ENCODE data around the gene TP53BP2.

- TF ChIP-seq CTCF (IDR thresholded peaks at IDR 0.05; ENCODE audit: poor library complexity, severe bottlenecking) (no peak), TAF1 (IDR thresholded peaks at IDR 0.05; ENCODE audit: low read depth) (no peak)
Measured at GRCh38 chr1:223856386-223856785, 10.6 kb upstream of the TP53BP2 start.

Measured in neural cell (in vitro differentiated cells).